ENCODE measurements around the gene GPR85.

GPR85 gene

GRCh38 chr7:113094517-113095249 lies 8.1 kb upstream of the GPR85 start:
- Histone ChIP-seq H3K4me3 (replicated peaks; ENCODE audit: insufficient read depth, low read length) (no peak overlapping the region), H3K27me3 (ENCODE audit: insufficient read depth, poor library complexity, severe bottlenecking) (no peaks in the 10 kb centered on the region), H3K27ac (replicated peaks) (no peak overlapping the region)
- TF ChIP-seq SPI1 (IDR thresholded peaks at IDR 0.05; ENCODE audit: borderline replicate concordance, low read depth) = no peak
- TF ChIP-seq POLR2AphosphoS5 (IDR thresholded peaks at IDR 0.05; ENCODE audit: low read depth) = no peak
- no peak for TF ChIP-seq GABPA (IDR thresholded peaks at IDR 0.05; ENCODE audit: low read depth)
- TF ChIP-seq REST (IDR thresholded peaks at IDR 0.05; ENCODE audit: insufficient replicate concordance, low read depth) = no peak
- DNase-seq (ENCODE audit: low read depth in 1 of 2, low spot score in 1 of 2) = no peak

- TF ChIP-seq REST (IDR thresholded peaks at IDR 0.05; ENCODE audit: insufficient replicate concordance, low read depth) = no peak
- TF ChIP-seq SPI1 (IDR thresholded peaks at IDR 0.05; ENCODE audit: borderline replicate concordance, low read depth) = no peak
- no peak for TF ChIP-seq CTCF (IDR thresholded peaks at IDR 0.05; ENCODE audit: insufficient read depth, low read length)
- no peak for TF ChIP-seq GABPA (IDR thresholded peaks at IDR 0.05; ENCODE audit: low read depth)
- no peak for TF ChIP-seq POLR2AphosphoS5 (IDR thresholded peaks at IDR 0.05; ENCODE audit: low read depth)
- no peak overlapping the region for H3K27ac ChIP-seq (replicated peaks)
- DNase-seq (ENCODE audit: low read depth in 1 of 2, low spot score in 1 of 2) = no peak
- no peak overlapping the region for H3K4me3 ChIP-seq (replicated peaks; ENCODE audit: insufficient read depth, low read length)
- H3K27me3 ChIP-seq (ENCODE audit: insufficient read depth, poor library complexity, severe bottlenecking) = no peaks in the 10 kb centered on the region
Measured at GRCh38 chr7:113093561-113093960, 6.9 kb upstream of the GPR85 start.

GRCh38 chr7:113092762-113093161 lies 6.1 kb upstream of the GPR85 start:
- H3K27me3 ChIP-seq (ENCODE audit: insufficient read depth, poor library complexity, severe bottlenecking) = no peaks in the 10 kb centered on the region
- peak overlapping the region; percentile 6; the same call in 1 of the 2 replicates for H3K27ac ChIP-seq (replicated peaks)
- no peak overlapping the region for H3K4me3 ChIP-seq (replicated peaks; ENCODE audit: insufficient read depth, low read length)
- TF ChIP-seq GABPA (IDR thresholded peaks at IDR 0.05; ENCODE audit: low read depth) (no peak), SPI1 (IDR thresholded peaks at IDR 0.05; ENCODE audit: borderline replicate concordance, low read depth) (no peak), CTCF (IDR thresholded peaks at IDR 0.05; ENCODE audit: insufficient read depth, low read length) (no peak), POLR2AphosphoS5 (IDR thresholded peaks at IDR 0.05; ENCODE audit: low read depth) (no peak), REST (IDR thresholded peaks at IDR 0.05; ENCODE audit: insufficient replicate concordance, low read depth) (no peak)
- no peak for DNase-seq (ENCODE audit: low read depth in 1 of 2, low spot score in 1 of 2)

Data from HL-60 (cell line).